Rectal smooth muscle tissue (tissue), 1 donor: ENCODE measurements around the gene PHACTR1.

ENCODE experiments used
- H3K27ac ChIP-seq: one replicate; pipeline ENCODE4 v1.7.0; 2013; ENCODE audit warnings: low read depth, low read length, inconsistent platforms
- H3K27me3 ChIP-seq: one replicate; pipeline ENCODE4 v1.7.0; 2013; ENCODE audit warnings: low read length; ENCODE audit not compliant: control insufficient read depth, insufficient read depth
- H3K36me3 ChIP-seq: one replicate; pipeline ENCODE4 v1.7.0; 2013; ENCODE audit warnings: low read length; ENCODE audit not compliant: control insufficient read depth, insufficient read depth
- H3K4me1 ChIP-seq: one replicate; pipeline ENCODE4 v1.7.0; 2013; ENCODE audit warnings: low read length; ENCODE audit not compliant: control insufficient read depth, insufficient read depth
- H3K4me3 ChIP-seq: one replicate; pipeline ENCODE4 v1.7.0; 2013; ENCODE audit warnings: low read length
- H3K9ac ChIP-seq: one replicate; pipeline ENCODE4 v1.7.0; 2013; ENCODE audit warnings: low read length

Gene PHACTR1

GRCh38 chr6:12813321-12813720 lies 96.8 kb downstream of the PHACTR1 start:
- H3K4me3 ChIP-seq = no peak overlapping the region
- H3K9ac ChIP-seq = no peak overlapping the region
- no peaks in the 10 kb centered on the region for H3K27me3 ChIP-seq
- no peaks in the 10 kb centered on the region for H3K36me3 ChIP-seq
- no peaks in the 10 kb centered on the region for H3K4me1 ChIP-seq
- no peak overlapping the region for H3K27ac ChIP-seq

- Histone ChIP-seq H3K9ac (no peak overlapping the region), H3K36me3 (no peaks in the 10 kb centered on the region), H3K27me3 (no peaks in the 10 kb centered on the region), H3K4me1 (no peaks in the 10 kb centered on the region), H3K4me3 (no peak overlapping the region), H3K27ac (no peak overlapping the region)
These were observed 97.4 kb downstream of the PHACTR1 start for GRCh38 chr6:12814015-12814414.

GRCh38 chr6:12815089-12815488 lies 98.5 kb downstream of the PHACTR1 start:
- Histone ChIP-seq H3K9ac (no peak overlapping the region), H3K36me3 (no peaks in the 10 kb centered on the region), H3K4me3 (no peak overlapping the region), H3K27ac (no peak overlapping the region), H3K27me3 (no peaks in the 10 kb centered on the region), H3K4me1 (no peaks in the 10 kb centered on the region)

GRCh38 chr6:12815884-12816600 lies 99.5 kb downstream of the PHACTR1 start:
- Histone ChIP-seq H3K4me3 (no peak overlapping the region), H3K9ac (no peak overlapping the region), H3K4me1 (no peaks in the 10 kb centered on the region), H3K27me3 (no peaks in the 10 kb centered on the region), H3K36me3 (no peaks in the 10 kb centered on the region), H3K27ac (no peak overlapping the region)

DNA sequence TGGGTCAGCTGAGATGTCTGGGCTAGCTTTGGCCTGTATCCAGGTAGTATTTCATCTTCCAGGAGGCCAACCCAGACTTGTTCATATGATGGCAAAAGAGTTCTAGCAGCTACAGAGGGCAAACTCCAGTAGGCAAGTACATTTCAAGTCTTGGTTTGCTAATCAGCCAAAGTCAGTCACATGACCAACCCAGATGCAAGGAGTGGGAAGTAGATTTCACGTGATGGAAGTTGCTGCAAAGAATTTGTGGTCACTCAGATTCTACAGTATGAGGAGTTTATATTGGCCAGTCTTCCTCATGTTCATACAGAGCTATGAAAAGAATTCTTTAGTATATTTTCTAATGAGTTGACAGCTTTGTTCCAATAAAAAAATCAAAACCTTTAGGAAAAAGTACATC lies 101.8 kb downstream of the PHACTR1 start:
- Histone ChIP-seq H3K36me3 (no peaks in the 10 kb centered on the region), H3K4me1 (no peaks in the 10 kb centered on the region), H3K27me3 (no peaks in the 10 kb centered on the region), H3K27ac (no peak overlapping the region), H3K9ac (no peak overlapping the region), H3K4me3 (no peak overlapping the region)

DNA sequence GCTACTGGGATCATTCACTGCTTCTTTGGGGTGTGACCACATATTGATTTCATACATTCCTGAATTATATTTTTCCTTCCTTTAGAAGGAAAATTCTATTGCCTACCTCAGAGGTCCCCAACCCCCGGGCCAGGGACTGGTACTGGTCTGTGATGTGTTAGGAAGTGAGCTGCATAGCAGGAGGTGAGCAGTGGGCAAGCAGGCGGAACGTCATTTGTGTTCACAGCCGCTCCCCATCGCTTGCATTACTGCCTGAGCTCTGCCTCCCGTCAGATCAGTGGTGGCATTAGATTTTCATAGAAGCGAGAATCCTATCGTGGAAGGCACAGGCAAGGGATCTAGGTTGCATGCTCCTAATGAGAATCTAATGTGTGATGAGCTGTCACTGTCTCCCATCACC lies 107.3 kb downstream of the PHACTR1 start:
- Histone ChIP-seq H3K27me3 (no peaks in the 10 kb centered on the region), H3K9ac (no peak overlapping the region), H3K4me1 (no peaks in the 10 kb centered on the region), H3K4me3 (no peak overlapping the region), H3K36me3 (no peaks in the 10 kb centered on the region), H3K27ac (no peak overlapping the region)

DNA sequence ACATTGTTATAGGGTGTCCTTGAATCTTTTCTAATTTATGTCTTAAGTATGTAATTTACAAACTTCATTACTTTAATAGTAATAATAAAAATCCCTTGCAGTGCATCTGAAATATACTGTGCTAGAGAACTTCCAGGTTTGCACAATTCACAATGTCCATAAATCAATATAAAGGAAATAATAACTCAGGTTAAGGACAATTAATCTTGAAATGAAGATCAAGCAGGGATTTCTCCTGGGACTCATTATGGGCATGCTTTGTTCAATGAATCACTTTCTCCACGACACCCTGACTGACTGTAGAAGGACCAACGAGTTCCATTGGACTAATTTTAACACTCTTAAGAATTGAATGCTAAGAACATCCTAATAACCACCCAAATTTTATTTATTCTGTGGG lies 110.0 kb downstream of the PHACTR1 start:
- H3K4me1 ChIP-seq = no peaks in the 10 kb centered on the region
- no peaks in the 10 kb centered on the region for H3K36me3 ChIP-seq
- H3K27me3 ChIP-seq = no peaks in the 10 kb centered on the region
- no peak overlapping the region for H3K4me3 ChIP-seq
- H3K9ac ChIP-seq = no peak overlapping the region
- no peak overlapping the region for H3K27ac ChIP-seq

- Histone ChIP-seq H3K36me3 (no peaks in the 10 kb centered on the region), H3K4me1 (no peaks in the 10 kb centered on the region), H3K4me3 (no peak overlapping the region), H3K27ac (no peak overlapping the region), H3K9ac (no peak overlapping the region), H3K27me3 (no peaks in the 10 kb centered on the region)
These were observed 111.4 kb downstream of the PHACTR1 start for GRCh38 chr6:12827921-12828320.

DNA sequence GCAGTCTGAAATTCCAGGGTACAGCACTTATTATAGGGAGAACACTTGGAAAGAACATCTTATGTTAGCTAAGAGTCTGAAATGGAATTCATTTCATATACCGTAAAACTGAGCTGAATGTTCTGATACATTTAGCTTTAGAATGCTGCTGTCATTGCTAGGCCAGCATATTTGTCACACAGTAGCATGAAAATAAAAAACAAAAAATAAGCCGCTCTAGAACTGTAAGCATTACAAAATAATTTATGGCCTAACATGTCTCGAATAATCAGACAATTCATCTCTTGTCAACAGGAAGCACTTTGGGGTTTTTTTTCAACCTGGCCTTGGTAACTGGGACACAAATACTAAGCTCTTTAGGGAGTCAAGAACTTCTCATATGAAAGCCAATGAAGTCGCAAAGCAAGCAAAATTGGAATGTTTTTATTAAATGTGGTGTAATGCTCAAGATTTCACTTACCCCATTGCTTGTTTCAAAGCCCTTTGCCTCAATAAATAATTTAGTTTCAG lies 115.7 kb downstream of the PHACTR1 start:
- H3K4me3 ChIP-seq = no peak overlapping the region
- no peaks in the 10 kb centered on the region for H3K27me3 ChIP-seq

DNA sequence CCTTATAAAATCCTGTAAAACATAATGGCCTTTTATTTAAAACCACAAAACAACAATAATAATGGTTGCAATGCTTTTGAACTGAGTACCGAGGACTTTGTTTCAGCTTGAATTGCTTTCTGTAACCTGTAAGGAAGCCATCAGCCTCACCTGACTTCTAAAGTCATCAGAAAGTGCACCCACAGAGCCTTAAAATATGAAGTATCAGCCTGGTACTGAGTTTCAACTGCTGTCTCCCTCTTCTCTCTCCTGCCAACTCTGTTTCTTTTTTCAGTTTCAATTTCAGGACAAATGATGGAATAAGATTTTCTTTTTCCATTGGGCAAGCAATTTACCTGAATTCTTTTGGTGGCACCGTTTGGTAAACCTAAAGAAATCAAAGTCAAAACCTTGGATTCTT lies 119.4 kb downstream of the PHACTR1 start:
- Histone ChIP-seq H3K36me3 (no peaks in the 10 kb centered on the region), H3K4me1 (no peaks in the 10 kb centered on the region), H3K4me3 (no peak overlapping the region), H3K9ac (no peak overlapping the region), H3K27me3 (no peaks in the 10 kb centered on the region), H3K27ac (no peak overlapping the region)

More for the DNA sequence above, 115.7 kb downstream of the PHACTR1 start:
- H3K4me1 ChIP-seq = no peaks in the 10 kb centered on the region
- no peak overlapping the region for H3K27ac ChIP-seq
- H3K36me3 ChIP-seq = no peaks in the 10 kb centered on the region
- no peak overlapping the region for H3K9ac ChIP-seq

GRCh38 chr6:12841619-12842018 lies 125.1 kb downstream of the PHACTR1 start:
- Histone ChIP-seq H3K27me3 (no peaks in the 10 kb centered on the region), H3K4me1 (no peaks in the 10 kb centered on the region), H3K4me3 (no peak overlapping the region), H3K9ac (no peak overlapping the region), H3K27ac (no peak overlapping the region), H3K36me3 (no peaks in the 10 kb centered on the region)

GRCh38 chr6:12842114-12842513 lies 125.5 kb downstream of the PHACTR1 start:
- H3K4me3 ChIP-seq = no peak overlapping the region
- H3K9ac ChIP-seq = no peak overlapping the region

GRCh38 chr6:12842658-12843057 lies 126.1 kb downstream of the PHACTR1 start:
- Histone ChIP-seq H3K4me3 (no peak overlapping the region), H3K4me1 (no peaks in the 10 kb centered on the region), H3K27ac (no peak overlapping the region), H3K27me3 (no peaks in the 10 kb centered on the region), H3K36me3 (no peaks in the 10 kb centered on the region), H3K9ac (no peak overlapping the region)

More at GRCh38 chr6:12842114-12842513, 125.5 kb downstream of the PHACTR1 start:
- Histone ChIP-seq H3K27ac (no peak overlapping the region), H3K36me3 (no peaks in the 10 kb centered on the region), H3K4me1 (no peaks in the 10 kb centered on the region), H3K27me3 (no peaks in the 10 kb centered on the region)
